GM13977 (cell line): ENCODE data around the gene TBC1D9.

Experiments
- DNase-seq: peaks from one replicate; pipeline ENCODE4 v3.0.0; 2012; ENCODE audit warnings: low spot score
- CTCF ChIP-seq: IDR thresholded peaks from 2 replicates; pipeline ENCODE4 v1.5.1; 2012; ENCODE audit warnings: mild to moderate bottlenecking, control low read depth; ENCODE audit not compliant: insufficient read depth; ENCODE audit errors: extremely low read depth, missing control alignments
- in situ Hi-C: fragments of 300-500 bp; cut with MboI; formaldehyde crosslinking; loops from one replicate; pipeline ENCODE4 v1.12.0; 2022; ENCODE audit warnings: low sequenced_read_pairs, low pct_unique_long_range_greater_than_20kb, mixed read lengths, inconsistent platforms; ENCODE audit not compliant: unreplicated experiment

The TBC1D9 gene

GRCh38 chr4:140738139-140738538 lies 18.0 kb downstream of the TBC1D9 start:
- in situ Hi-C loops: loop anchor here (25.0 kb wide), 1 partner anchor 99 kb away; no protein-coding TSS in a partner anchor
- DNase-seq: no peak
- no peak for TF ChIP-seq CTCF

GRCh38 chr4:140736669-140737343 lies 19.4 kb downstream of the TBC1D9 start:
- in situ Hi-C loops: loop anchor here (25.0 kb wide), 1 partner anchor 100 kb away; no protein-coding TSS in a partner anchor
- DNase-seq: no peak
- TF ChIP-seq CTCF: no peak

GRCh38 chr4:140735779-140736391 lies 20.3 kb downstream of the TBC1D9 start:
- TF ChIP-seq CTCF: no peak
- in situ Hi-C loops: loop anchor here (25.0 kb wide), 1 partner anchor 101 kb away; no protein-coding TSS in a partner anchor
- no peak for DNase-seq

GRCh38 chr4:140735317-140735716 lies 20.9 kb downstream of the TBC1D9 start:
- no peak for DNase-seq
- in situ Hi-C loops: loop anchor here (25.0 kb wide), 1 partner anchor 102 kb away; no protein-coding TSS in a partner anchor

GRCh38 chr4:140732780-140733179 lies 23.4 kb downstream of the TBC1D9 start:
- in situ Hi-C loops: loop anchor here (25.0 kb wide), 1 partner anchor 105 kb away; no protein-coding TSS in a partner anchor
- no peak for TF ChIP-seq CTCF
- DNase-seq: no peak

More at GRCh38 chr4:140735317-140735716, 20.9 kb downstream of the TBC1D9 start:
- no peak for TF ChIP-seq CTCF

GRCh38 chr4:140729344-140730049 lies 26.7 kb downstream of the TBC1D9 start:
- in situ Hi-C loops: loop anchor here (25.0 kb wide), 1 partner anchor 108 kb away; no protein-coding TSS in a partner anchor
- no peak for DNase-seq
- no peak for TF ChIP-seq CTCF
